GM12801 (cell line): ENCODE results near the gene GCN1.

ENCODE experiments used
- TF ChIP-seq, protein P1 (sequence below): IDR thresholded peaks from one replicate; pipeline ENCODE4 v1.5.1; 2011; ENCODE audit warnings: control low read depth; ENCODE audit not compliant: insufficient read length; ENCODE audit errors: extremely low read depth

Gene GCN1

GRCh38 chr12:120148011-120148410 lies 46.5 kb downstream of the GCN1 start:
- TF ChIP-seq, protein P1, sequence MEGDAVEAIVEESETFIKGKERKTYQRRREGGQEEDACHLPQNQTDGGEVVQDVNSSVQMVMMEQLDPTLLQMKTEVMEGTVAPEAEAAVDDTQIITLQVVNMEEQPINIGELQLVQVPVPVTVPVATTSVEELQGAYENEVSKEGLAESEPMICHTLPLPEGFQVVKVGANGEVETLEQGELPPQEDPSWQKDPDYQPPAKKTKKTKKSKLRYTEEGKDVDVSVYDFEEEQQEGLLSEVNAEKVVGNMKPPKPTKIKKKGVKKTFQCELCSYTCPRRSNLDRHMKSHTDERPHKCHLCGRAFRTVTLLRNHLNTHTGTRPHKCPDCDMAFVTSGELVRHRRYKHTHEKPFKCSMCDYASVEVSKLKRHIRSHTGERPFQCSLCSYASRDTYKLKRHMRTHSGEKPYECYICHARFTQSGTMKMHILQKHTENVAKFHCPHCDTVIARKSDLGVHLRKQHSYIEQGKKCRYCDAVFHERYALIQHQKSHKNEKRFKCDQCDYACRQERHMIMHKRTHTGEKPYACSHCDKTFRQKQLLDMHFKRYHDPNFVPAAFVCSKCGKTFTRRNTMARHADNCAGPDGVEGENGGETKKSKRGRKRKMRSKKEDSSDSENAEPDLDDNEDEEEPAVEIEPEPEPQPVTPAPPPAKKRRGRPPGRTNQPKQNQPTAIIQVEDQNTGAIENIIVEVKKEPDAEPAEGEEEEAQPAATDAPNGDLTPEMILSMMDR: no peak

DNA sequence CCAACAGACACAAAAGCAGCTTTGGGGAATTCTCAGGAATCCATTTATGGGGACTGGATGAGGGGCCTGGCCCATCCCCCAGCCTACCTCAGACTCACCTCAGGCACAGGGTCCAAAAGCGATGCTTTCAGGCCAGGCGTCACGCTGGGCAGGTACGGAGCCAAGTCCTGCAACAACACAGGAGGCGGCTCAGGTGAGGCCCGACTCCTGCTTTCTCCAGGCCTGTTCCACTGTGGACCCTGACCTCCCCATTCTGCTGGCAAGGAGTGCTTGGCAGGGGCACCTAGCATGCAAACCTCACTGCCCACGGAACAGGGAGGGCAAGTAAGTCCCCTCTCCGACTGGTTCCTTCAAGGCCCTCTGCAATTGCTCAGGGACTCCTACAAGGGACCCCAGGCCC lies 49.4 kb downstream of the GCN1 start:
- TF ChIP-seq, protein P1: no peak

DNA sequence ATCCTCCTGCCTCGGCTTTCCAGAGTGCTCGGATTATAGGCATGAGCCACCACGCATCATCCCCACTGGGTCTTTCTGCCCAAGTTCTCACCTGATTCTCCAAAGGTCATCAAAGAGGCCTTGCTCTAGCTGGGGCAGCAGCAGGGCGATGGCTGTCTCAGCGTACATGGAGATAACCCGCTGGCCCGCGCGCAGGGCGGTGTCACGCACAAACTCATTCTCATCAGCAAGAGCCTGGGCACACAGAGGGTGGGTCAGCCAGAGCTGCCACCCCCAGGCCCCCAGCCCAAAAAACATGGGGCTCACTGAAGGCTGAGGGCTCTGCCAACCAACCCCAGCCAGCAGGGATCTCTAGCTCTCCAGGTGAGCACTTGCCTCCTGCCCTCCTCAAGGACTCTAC lies 50.3 kb downstream of the GCN1 start:
- TF ChIP-seq, protein P1: no peak

DNA sequence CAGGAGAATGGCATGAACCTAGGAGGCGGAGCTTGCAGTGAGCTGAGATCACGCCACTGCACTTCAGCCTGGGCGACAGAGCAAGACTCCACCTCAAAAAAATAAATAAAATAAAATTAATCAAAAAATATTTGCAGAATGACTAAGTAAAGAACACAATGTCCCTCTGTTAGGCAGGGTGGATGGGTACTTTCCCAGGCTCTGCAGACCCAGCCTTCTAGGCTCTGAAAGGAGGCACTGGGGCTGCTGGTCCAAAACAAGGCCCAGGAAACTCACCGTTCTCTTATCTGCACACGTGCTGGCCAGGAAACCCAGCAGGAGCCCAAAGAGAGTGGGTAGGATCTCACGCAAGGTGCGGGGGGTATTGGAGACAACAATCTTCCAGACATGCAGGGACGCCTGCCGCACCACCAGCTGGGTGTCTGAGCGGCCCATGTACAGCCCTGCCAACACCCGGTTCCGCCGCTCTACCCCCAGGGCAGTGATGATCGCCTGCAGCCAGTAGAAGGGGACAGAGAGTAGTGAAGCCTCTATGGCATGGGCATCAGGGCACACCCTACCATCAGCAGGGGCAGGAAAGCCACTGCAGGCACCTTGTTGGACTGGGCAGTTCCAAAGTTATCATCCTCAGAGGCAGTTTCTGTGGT lies 52.2 kb downstream of the GCN1 start:
- TF ChIP-seq, protein P1: no peak

DNA sequence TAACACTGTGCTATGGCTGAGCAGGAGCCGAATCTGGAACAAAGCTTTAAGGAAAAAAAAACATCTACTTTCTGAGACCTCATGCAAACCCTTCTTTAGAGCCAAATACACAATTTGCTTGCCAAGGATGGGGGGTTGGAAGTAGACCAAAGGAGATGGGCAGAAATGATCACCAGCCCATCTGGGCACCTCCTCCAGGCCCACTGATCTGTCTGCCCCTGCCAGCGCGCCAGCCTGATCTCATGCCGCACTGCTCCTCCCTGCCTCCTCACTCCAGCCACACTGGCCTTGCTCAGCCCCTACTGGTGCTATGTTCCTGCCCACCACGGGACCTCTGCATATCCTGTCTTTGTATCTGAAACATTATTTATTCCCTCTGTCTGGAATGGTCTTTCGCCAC lies 53.2 kb downstream of the GCN1 start:
- TF ChIP-seq, protein P1: no peak

DNA sequence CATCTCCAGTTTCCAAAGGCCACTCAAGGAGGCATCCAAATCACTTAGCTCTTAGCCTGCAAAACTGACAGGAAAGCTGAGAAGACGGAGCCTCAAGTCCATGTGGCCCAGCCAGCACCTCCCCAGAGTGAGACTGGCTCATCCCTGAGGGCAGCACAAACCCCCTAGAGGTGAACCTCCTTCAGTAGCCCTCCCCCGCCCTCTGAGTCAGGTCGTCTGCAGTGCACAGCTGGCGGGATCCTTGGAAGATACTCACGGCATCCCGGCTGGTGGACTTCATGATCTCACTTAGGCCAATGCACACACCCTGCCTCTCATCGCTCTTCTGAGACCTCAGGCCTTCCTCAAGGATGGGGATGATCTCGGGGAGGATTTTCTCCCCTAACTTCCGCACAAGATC lies 53.9 kb downstream of the GCN1 start:
- TF ChIP-seq, protein P1: no peak

DNA sequence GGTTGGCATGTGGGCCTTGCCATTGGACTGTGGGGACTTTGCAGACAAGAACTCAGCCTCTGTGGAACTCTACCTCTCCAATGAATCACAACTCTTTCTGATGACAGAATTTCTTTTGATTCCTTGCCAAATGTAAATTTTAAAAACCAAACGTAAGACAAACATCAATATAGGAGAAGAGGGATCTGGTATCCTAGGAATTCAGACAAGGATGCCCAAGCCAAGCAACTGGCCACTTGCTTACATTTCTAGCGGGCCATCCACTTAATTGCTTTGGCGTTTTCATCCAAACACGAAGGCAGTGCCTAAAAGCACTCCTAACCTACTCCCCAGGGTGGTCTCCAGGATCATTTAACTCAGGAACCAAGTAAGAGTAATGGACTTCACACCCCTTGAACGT lies 54.6 kb downstream of the GCN1 start:
- TF ChIP-seq, protein P1: no peak

GRCh38 chr12:120138366-120138765 lies 56.1 kb downstream of the GCN1 start:
- TF ChIP-seq, protein P1: no peak
